HG02678 (cell line): ENCODE data around the gene GNG12.

Experiments used
- ATAC-seq: cut with Tn5 transposase; IDR thresholded peaks from one replicate; pipeline ENCODE4 v1.9.1; 2021; ENCODE audit warnings: mild to moderate bottlenecking, moderate library complexity; ENCODE audit not compliant: unreplicated experiment

The GNG12 gene

DNA sequence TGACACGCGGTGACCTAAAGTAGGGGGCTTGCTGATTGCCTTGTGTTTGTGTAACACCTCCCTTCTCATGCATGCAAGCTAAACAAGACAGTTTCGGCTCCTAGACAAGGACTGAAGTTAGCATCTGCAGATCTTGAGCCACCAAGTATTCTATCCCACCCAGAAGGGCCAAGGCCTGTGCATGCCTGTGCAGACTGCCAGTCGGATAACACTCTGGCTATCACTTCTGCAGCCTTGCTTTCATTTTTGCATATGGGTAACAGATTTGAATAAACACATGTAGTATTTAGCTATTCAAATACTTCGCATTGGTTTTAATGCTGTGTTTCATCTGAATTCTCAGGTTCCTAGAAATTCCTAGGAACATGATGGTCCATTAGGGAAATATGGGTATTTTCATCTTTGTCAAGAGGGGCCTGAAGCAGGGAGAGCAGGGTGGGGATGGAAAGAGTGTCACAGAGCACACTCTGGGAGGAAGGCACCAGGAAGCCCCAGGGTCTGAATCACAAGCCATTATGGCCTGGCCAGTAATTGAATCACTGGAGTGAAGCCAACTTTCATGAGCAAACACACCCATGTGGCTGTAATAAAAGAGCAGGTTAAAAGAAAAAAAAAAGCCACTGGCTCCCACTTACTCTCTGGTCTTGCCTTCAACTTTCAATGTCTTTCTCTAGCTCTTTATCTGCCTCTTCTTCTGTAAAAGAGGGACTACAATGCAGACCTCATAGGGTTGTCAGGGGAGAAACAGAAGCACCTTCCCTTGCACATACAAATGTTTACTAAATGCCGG, 120.0 kb downstream of the GNG12 start:
- ATAC-seq = no peak

DNA sequence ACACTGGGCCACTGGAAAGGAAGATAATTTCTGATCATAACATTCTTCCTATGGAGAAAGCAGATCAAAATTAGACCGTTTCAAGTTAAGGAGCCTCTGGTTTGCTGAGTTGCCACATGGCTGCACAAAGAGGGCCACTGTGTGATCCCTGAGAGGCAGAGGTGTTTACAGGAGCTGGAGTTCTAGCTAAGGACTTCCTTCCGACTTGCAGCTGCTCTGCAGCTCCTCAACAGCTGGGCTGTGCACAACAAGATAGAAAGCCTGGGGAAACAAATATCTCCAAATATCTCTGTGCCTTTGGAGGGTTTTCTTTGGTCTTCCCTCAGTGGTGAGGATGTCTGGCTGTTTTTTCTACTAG, 121.4 kb downstream of the GNG12 start:
- no peak for ATAC-seq

DNA sequence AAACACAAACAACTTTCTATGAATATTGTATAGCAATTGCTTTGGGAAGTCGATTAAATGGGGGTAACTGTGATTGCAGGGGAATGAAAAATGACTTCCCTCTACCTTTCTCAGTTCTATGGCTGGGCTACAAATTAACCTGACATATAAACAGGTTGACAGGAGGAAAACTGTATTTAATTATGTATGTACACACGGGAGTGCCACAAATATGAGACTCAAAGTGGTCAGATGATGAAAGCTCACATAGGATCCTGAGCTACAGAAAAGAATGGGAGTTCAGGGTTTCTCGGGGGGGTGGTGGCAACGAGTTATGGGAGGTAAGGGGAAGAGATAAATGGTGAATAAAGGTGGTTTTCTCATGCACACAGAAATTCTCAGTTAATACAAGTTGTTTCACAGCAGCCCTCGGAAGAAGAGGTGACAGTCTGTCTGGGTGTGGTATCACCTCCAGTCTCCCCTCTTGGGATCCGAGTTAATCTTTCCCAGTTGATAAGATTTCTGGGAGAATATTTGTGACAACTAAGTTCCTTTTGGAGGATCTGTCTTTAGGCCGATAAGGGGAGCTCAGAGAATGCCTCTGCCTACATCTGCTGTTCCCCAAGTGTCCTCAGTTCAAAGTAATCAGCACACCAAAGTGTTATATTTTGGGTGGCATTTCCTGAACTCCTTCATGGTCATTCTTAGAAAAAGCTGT, 122.0 kb downstream of the GNG12 start:
- ATAC-seq = no peak

DNA sequence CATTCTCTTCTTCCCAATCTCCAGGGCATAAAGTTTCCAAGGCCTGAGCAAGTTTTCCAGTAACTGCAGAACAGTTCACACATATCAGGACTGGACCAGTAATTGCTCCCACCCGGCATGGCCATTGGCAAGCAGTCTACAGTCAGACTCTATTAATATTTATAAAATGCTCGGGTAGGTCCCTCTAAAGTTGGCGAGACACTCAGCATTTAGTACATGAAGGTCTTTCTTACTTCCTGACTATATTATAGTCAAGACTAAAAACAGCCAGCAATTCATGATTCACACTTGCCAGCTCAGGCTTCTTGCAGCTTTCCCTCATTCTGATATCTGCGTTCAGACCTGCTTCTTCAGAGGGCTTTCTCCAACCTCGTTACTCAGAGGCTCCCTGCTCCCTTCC, 122.8 kb downstream of the GNG12 start:
- no peak for ATAC-seq

DNA sequence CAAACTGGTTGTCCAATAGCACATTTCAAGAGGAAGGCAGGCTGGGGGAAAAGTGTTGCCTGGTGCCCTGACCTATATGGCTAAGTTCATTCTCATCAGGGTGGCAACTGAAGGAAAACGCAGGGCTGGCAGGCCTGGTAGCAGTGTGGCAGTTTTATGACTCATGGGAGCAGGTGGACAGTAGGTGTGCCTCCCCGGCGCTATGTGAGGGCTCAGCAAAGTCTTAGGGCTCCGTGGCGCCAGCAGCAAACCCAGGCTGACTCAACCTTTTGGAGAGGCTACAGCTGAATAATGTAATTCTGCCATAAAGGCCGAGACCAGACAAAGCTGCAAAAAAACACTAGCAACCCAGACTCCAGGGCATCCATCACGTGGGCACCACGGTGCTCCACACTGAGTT, 124.7 kb downstream of the GNG12 start:
- no peak for ATAC-seq

DNA sequence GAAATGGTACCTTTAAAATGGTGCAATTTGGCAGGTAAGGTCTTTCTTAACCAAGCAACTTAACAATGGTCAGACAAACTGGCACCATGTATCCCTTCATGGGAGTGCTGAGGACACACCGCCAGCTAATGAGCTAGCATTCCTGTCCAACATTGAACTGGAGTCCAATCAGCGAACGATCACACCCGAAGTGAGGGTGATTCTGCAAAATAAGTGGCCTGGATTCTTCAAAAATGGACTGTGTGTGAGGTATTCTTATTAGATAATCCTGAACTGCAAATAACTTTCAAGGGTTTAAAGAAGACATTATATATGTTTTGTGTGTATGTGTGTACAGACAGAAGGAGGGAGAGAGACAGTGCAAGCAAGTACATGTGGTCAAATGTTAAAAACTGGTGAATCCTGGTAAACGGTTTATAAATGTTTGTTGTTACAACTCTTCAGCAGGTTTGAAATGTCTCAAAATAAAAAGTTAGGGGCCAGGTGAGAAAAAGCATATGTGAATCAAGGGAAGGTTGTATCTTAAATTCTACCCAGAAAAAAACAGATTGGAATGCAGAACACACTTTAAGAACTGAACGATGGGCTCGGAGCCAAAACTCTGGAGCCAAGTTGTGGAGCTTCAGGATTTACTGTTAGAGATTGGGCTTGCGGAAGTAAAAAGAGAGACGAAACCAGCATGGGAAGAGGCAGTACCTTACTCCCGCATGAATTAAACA, 127.4 kb downstream of the GNG12 start:
- no peak for ATAC-seq

DNA sequence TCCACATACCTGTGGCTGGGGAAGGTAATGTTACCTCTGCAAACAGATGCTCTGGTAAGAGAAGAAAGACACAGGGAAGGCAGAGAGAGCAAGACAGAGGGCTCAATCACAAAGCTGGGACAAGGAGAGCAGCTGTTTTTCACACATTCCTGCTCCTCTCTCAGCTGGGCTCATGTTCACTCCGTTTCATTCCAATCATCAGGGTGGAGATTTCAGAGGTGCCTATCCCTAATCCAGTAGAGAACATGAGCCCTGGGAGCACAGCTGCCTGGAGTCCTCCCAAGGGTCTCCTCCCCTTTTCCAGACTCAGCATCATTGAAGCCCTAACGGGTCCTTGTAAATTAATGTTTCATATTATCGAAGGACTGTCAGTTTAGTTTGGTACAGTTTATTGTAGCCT, 128.9 kb downstream of the GNG12 start:
- no peak for ATAC-seq

DNA sequence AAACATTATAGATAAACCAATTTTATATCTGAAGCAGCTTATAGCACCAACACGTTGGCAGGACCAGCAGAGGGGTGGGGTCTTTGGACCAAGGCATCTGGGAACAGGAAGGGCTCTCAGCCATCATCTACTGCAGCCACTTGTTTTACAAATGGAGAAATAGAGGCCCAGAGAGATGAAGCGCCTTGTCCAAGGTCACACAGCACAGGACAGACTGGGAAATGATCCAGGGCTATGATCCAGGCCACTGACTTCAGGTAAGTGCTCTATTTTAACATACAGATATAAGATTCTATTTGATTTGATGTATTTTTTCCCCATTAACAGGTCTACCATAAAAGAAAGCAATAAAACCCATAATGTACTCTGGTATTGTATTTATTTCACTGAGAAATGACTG, 131.4 kb downstream of the GNG12 start:
- no peak for ATAC-seq

DNA sequence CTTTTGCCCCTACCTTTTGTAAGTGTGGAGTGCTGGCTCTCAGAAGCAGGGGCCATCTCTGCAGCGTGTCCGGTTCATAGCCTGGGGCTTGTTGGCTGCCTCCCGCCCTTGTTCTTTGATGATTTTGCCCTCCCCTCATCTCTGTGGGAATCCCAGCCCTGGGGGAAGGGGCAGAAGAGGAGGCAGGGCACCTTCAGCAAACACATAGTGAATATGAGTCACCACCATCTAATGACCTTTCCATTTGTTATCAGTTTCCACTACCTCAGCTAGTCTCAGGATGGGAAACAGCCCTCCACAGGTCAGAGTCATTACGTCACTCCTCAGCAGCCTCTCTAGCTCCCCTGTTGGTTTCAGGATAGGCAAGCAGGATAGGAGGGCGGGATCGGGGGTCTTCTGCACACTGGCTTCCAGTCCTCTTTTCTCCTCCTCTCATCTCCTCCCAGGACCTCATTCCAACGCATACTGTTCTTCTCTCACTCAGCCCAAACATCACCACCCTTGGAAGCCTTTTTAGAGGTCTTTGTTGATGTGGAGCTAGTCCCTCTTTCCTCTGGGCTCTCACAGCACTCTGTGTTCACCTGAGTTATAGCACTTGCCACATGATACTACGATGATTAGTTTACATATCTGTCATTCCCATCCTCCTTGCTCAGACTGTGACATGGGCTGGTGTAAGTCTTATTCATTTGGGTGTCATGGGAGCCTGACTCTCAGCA, 132.4 kb downstream of the GNG12 start:
- no peak for ATAC-seq

DNA sequence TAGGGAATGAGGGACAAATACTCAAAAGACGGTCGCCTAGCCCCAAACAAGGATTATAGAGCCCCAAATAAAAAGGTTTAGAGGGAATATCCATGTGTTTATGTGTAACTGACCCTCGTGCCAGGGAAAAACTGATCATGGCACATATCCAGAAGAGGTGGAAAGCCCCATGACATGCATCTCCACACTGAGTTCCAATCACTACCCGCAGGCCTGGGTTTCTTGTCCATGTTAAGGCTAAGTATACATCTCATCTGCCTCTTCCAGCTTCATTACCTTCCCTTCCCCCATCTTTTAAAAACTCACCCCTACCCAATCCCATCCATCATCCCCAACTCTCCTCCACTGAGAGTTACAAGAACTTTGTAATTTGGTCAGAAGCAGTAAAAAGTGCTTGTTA, 133.0 kb downstream of the GNG12 start:
- ATAC-seq = no peak

DNA sequence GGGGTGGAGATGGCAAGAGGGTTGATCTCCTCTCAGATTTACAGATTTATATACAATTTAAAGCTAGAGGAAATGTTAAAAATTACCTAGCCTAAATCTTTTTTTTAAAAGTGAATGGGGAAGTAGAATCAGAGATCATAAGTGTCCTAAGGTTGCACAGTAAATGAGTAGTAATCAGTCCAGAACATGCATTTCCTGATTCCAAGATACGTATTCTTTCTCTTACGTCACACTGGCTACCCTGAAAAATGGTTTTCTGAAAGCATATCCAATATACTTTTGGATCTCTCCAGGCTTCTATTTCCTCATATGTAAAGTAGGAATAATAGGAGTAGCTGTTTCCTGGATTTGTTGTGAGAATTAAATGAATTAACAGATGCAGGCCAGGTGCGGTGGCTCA, 136.6 kb downstream of the GNG12 start:
- no peak for ATAC-seq

DNA sequence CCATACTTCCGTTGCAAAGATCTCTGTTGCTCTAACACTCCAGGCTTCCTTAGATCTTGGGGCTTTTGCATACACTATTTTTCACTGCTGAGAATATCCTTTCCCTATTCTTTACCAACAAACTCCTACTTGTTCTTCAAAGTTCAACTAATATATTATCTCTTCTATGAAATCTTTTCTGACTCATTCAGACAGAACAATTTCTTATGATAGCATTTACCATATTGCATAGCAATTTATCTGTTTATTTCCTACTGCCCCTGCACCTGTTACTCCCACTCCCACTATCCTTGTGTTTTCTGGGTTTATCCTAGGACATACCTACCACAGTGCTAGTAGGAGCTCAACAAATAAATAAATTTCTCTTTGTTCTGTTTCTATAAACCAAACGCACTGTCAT, 137.3 kb downstream of the GNG12 start:
- no peak for ATAC-seq

DNA sequence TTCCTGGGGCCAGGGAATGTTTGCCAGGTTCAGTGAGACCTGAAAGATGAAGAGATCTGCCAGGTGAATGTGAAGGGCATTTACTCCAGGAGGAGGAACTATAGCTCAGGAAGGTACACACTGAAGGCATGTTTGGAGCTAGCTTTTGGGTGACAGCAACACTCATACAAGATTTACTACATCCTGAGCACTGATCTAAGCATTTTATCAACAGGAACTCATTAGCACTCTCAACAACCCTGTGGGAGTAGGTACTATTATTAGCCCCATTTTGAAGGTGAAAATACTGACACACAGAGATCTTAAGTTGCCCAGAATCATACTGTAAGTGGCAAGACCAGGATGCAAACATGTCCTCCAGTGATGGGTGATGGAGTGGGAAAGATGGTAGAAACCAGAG, 141.6 kb downstream of the GNG12 start:
- ATAC-seq = no peak

DNA sequence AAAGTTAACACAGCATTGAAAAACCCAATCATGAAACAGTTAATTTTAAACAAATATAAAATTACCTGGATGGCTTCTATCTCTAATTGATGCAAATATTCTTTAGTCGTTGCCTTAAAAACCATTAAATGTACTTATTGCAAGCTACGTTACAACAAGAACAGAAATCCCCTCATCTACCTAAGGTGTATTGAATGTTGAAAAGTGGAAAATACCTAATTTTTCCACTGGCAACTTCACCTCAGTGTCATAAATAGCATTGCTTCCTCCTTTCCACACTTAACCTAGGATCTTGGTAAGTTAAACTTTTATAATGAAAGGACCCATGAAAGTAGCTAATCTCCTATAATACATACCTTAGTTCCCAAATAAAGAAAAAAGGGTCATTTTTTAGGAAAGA, 142.9 kb downstream of the GNG12 start:
- ATAC-seq = no peak

DNA sequence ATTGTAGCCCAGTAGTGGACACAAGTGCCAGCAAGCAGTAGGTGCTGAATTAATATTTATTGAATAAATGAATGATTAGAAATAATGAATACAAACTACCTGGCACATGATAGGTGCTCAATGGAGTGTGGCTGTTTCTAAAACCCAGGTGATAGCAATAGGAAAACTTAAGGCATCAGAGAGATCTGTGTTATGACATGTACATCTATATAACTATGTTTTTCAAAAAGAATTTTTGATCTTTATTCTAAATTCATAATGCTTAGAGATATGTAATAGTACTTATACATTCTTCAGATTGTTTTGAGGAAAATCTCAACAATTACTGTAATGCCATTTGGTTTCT, 143.3 kb downstream of the GNG12 start:
- no peak for ATAC-seq

DNA sequence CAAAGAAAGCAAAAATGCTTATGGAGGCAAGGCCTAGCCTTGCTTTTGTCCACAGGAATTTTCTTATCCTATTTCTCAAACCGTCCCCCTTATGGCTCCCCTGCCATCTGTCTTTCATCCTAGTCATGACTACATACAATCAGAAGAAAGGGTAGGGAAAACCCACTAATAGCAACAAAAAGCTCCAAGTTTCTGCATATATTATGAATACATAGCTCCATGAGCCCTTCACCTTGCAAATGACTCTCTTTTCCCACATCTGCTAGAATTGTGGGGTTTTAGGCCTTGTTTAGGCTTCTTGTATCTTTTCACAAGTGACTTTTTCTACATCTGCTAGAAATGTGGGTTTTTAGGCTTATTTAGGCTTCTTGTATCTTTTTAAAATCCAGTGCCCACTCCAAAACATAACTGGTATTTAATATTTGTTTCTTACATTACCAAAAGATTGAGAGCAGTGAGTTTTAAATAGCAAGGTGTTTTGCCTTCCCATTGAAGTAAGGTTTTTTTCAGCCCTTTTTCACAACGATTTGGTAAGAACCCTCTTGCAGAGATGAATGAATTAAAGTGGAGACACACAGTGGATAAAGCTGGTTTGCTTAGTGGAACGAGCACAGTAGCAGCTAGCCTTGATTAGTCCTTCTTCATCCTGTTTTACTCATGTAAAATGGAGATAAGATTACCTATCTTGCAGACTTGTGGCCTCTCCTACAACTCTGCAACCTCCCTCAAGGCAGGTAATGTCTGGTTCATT, 143.8 kb downstream of the GNG12 start:
- no peak for ATAC-seq

DNA sequence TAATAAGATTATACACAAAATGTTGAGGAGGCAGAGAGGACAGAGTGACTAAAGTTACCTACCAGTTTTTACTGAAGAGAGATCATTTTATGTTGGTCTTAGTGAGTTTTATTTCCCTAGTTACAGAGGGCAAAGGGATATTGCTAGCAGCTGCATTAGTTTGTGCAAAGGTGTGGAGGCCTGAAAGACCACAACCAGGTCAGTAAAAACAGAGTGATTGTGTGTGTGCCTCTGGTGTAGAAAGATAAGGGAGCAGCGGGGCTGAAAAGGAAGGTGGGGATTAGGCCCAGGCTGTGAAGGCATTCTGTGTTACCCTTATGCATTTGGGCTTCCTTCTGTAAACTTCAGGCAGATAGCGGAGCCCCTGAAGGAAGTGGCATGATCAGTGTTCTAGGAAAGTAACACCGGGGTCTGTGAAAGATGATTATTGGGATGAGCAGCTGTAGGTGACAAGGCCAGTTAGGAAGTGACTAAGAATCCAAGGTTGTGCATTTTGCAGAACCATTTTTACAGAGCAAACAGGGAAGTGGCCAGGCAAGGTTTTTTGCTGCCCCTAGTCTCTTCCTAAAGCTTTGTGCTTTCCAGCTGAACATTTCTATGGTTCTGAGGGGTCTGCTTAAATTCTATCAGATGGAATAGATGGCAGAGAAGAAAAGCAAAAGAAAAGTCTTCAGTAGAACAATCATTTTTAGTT, 144.6 kb downstream of the GNG12 start:
- no peak for ATAC-seq

DNA sequence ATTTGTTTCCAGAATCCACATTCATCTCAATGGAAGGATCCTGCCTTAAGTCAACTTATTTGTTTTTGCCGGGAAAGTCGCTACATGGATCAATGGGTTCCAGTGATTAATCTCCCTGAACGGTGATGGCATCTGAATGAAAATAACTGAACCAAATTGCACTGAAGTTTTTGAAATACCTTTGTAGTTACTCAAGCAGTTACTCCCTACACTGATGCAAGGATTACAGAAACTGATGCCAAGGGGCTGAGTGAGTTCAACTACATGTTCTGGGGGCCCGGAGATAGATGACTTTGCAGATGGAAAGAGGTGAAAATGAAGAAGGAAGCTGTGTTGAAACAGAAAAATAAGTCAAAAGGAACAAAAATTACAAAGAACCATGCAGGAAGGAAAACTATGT, 145.6 kb downstream of the GNG12 start:
- no peak for ATAC-seq

DNA sequence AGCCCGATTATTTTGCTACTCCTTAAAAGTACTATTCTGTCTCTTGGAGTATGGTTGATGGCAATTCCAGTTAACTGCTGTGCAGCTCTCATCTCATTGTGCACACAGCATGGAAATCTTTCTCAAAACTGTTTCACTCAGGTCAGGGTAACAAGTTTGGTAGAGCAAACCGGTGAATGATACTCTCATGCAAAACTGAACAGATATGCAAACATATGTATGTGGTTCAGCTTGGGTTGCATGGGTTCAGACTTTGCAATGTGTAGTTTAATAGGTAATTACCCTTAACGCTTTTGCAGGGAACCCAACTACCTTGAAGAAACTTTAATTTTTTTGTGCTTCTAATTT, 146.1 kb downstream of the GNG12 start:
- ATAC-seq = no peak
